ENCODE results near the gene PPP1R14D. TPM values are rescaled to one million over a fixed set of nuclear protein-coding genes. Genes with fewer than 3 reads are reported as not detected.

PPP1R14D gene
- total RNA-seq, 1 donor from 2014 or later, result not detected

GRCh38 chr15:40796512-40796911, 32.0 kb downstream of the PPP1R14D start:
- H3K4me3 Mint-ChIP-seq (ENCODE audit: unreplicated experiment), result no peak overlapping the region
- no peaks in the 10 kb centered on the region for H3K9me3 Mint-ChIP-seq (ENCODE audit: unreplicated experiment)
- H3K27me3 Mint-ChIP-seq (ENCODE audit: unreplicated experiment), result no peaks in the 10 kb centered on the region
- peaks cover 14% of the 10 kb centered on the region for H3K36me3 Mint-ChIP-seq (ENCODE audit: unreplicated experiment)
- no peak for TF ChIP-seq CTCF (IDR thresholded peaks at IDR 0.05)
- no peak overlapping the region for H3K27ac Mint-ChIP-seq (ENCODE audit: unreplicated experiment)
- no peak for DNase-seq (ENCODE audit: extremely low spot score, unreplicated experiment)
- H3K4me1 Mint-ChIP-seq (ENCODE audit: unreplicated experiment), result peaks cover 16% of the 10 kb centered on the region

DNA sequence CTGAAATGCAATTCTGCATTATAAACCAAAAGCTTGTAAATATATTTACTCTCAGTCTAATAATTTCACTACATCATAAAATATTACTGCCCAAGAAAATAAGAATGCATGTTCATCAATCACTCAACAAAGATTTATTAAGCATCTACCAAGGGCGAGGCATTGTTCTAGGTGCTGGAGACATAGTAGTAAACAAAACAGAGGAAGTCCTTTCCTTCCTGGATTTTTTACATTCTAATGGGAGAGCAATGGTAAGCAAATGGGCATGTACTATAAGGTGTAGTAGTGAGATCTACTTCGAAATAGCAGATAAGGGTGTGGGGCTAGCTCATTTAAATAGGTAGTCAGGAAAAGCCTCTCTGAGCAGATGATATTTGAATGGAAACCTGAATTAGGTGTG, 32.5 kb downstream of the PPP1R14D start:
- peaks cover 12% of the 10 kb centered on the region for H3K36me3 Mint-ChIP-seq (ENCODE audit: unreplicated experiment)
- H3K9me3 Mint-ChIP-seq (ENCODE audit: unreplicated experiment), result no peaks in the 10 kb centered on the region
- no peak for DNase-seq (ENCODE audit: extremely low spot score, unreplicated experiment)
- no peak overlapping the region for H3K27ac Mint-ChIP-seq (ENCODE audit: unreplicated experiment)
- H3K27me3 Mint-ChIP-seq (ENCODE audit: unreplicated experiment), result no peaks in the 10 kb centered on the region
- no peak overlapping the region for H3K4me3 Mint-ChIP-seq (ENCODE audit: unreplicated experiment)
- TF ChIP-seq CTCF (IDR thresholded peaks at IDR 0.05), result no peak
- H3K4me1 Mint-ChIP-seq (ENCODE audit: unreplicated experiment), result peaks cover 16% of the 10 kb centered on the region

DNA sequence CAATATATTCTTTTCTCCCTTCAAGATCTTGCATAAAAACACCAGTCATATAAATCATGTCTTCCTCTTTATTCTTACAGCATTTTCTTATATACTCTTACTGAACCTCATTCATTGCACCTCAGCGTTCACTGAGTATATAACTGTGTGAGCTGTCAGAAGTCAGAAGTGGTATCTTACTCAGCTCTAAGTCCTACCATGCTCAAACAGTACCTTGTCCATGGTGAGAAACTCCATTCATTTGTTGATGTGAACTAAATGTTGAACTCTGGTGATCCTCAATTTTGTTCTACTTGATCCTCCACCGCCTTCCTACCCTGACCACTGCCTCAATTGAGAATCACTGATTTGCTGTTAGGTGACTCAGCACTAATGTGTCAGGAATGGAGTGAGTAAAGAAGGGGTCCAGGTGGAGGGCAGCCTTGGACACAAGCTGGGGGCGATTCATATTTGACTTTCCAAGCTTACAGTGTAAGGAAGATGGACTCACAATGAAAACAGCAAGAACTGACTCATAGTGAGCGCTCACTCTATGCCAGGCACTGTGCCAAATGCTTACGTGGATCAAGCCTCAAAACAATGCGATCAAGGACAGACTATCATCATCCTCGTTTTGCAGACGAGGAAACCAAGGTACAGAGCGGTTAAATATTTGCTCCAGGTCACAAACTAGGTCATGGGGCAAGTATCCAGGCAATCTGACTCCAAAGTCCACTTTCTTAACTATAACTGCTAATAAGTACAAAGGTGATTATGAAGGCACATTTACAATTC, 35.1 kb downstream of the PPP1R14D start:
- peaks cover 8% of the 10 kb centered on the region for H3K36me3 Mint-ChIP-seq (ENCODE audit: unreplicated experiment)
- no peaks in the 10 kb centered on the region for H3K27me3 Mint-ChIP-seq (ENCODE audit: unreplicated experiment)
- peaks cover 21% of the 10 kb centered on the region for H3K4me1 Mint-ChIP-seq (ENCODE audit: unreplicated experiment)
- DNase-seq (ENCODE audit: extremely low spot score, unreplicated experiment), result no peak
- TF ChIP-seq CTCF (IDR thresholded peaks at IDR 0.05), result no peak
- no peaks in the 10 kb centered on the region for H3K9me3 Mint-ChIP-seq (ENCODE audit: unreplicated experiment)
- H3K4me3 Mint-ChIP-seq (ENCODE audit: unreplicated experiment), result no peak overlapping the region
- peak overlapping the region; percentile 67 for H3K27ac Mint-ChIP-seq (ENCODE audit: unreplicated experiment)

DNA sequence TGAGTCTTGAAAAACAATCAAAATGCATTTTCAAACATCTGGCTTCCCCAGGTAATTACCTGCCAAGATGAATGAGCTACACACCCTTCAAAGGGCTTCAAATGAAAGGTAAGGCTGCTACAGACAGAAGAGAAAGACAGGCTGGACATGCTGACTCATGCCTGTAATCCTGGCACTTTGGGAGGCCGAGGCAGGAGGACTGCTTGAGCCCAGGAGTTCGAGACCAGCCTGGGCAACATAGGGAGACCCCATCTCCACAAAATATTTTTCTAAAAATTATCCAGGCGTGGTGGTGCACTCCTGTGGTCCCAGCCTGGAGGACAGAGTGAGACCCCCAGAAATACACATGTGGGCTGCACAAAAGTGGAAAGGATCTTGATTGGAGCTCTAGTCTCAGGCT, 36.1 kb downstream of the PPP1R14D start:
- no peak for TF ChIP-seq CTCF (IDR thresholded peaks at IDR 0.05)
- Mint-ChIP-seq H3K9me3 (ENCODE audit: unreplicated experiment) (no peaks in the 10 kb centered on the region), H3K36me3 (ENCODE audit: unreplicated experiment) (peaks cover 4% of the 10 kb centered on the region), H3K4me3 (ENCODE audit: unreplicated experiment) (no peak overlapping the region), H3K27ac (ENCODE audit: unreplicated experiment) (peak overlapping the region; percentile 34), H3K27me3 (ENCODE audit: unreplicated experiment) (no peaks in the 10 kb centered on the region), H3K4me1 (ENCODE audit: unreplicated experiment) (peaks cover 28% of the 10 kb centered on the region)
- no peak for DNase-seq (ENCODE audit: extremely low spot score, unreplicated experiment)

- Mint-ChIP-seq H3K4me1 (ENCODE audit: unreplicated experiment) (peaks cover 40% of the 10 kb centered on the region), H3K27ac (ENCODE audit: unreplicated experiment) (no peak overlapping the region), H3K36me3 (ENCODE audit: unreplicated experiment) (peaks cover 4% of the 10 kb centered on the region), H3K27me3 (ENCODE audit: unreplicated experiment) (no peaks in the 10 kb centered on the region), H3K9me3 (ENCODE audit: unreplicated experiment) (no peaks in the 10 kb centered on the region), H3K4me3 (ENCODE audit: unreplicated experiment) (no peak overlapping the region)
- DNase-seq (ENCODE audit: extremely low spot score, unreplicated experiment), result no peak
- no peak for TF ChIP-seq CTCF (IDR thresholded peaks at IDR 0.05)
Observed at GRCh38 chr15:40790718-40791117, 37.8 kb downstream of the PPP1R14D start.

Data from osteocyte (in vitro differentiated cells).